Loucy (cell line): ENCODE measurements around the gene ALOX5AP.

Experiments
- H2AFZ ChIP-seq: fragments of 200-600 bp; sonication (generic); 2 replicates; pipeline ENCODE4 v1.6.0; 2016; ENCODE audit warnings: antibody characterized with exemption, mild to moderate bottlenecking, low read length, moderate library complexity
- H3F3A ChIP-seq: fragments of 200-600 bp; 2 replicates; pipeline ENCODE4 v1.6.0; 2016; ENCODE audit warnings: antibody characterized with exemption, low read depth, mild to moderate bottlenecking
- H3K27me3 ChIP-seq: fragments of 200-600 bp; sonication (generic); 2 replicates; pipeline ENCODE4 v1.6.1; 2014; ENCODE audit warnings: low read length, mild to moderate bottlenecking; ENCODE audit not compliant: insufficient read depth, poor library complexity, severe bottlenecking
- H3K36me3 ChIP-seq: fragments of 200-600 bp; sonication (generic); 2 replicates; pipeline ENCODE4 v1.6.1; 2016; ENCODE audit warnings: low read length; ENCODE audit not compliant: insufficient read depth
- H3K4me1 ChIP-seq: fragments of 200-600 bp; sonication (generic); 2 replicates; pipeline ENCODE4 v1.5.1; 2014; ENCODE audit warnings: low read length, mild to moderate bottlenecking; ENCODE audit not compliant: insufficient read depth, poor library complexity, severe bottlenecking
- H3K4me2 ChIP-seq: fragments of 200-600 bp; sonication (generic); 2 replicates; pipeline ENCODE4 v1.6.0; 2014; ENCODE audit warnings: antibody characterized with exemption, low read length, low read depth, mild to moderate bottlenecking; ENCODE audit not compliant: poor library complexity, severe bottlenecking
- H3K4me3 ChIP-seq: fragments of 200-600 bp; sonication (generic); 2 replicates; pipeline ENCODE4 v1.5.1; 2014; ENCODE audit warnings: low read length, mild to moderate bottlenecking, mixed read lengths; ENCODE audit not compliant: poor library complexity, severe bottlenecking
- H3K79me2 ChIP-seq: fragments of 200-600 bp; sonication (generic); 2 replicates; pipeline ENCODE4 v1.6.1; 2014; ENCODE audit warnings: low read length; ENCODE audit not compliant: insufficient read depth
- H3K9ac ChIP-seq: fragments of 200-600 bp; sonication (generic); 2 replicates; pipeline ENCODE4 v1.6.0; 2014; ENCODE audit warnings: mild to moderate bottlenecking, low read depth, low read length, moderate library complexity; ENCODE audit not compliant: poor library complexity, severe bottlenecking
- H3K9me2 ChIP-seq: fragments of 200-600 bp; sonication (generic); replicated peaks from 2 replicates; pipeline ENCODE4 v1.6.1; 2016; ENCODE audit warnings: low read depth, low read length, mixed read lengths
- H3K9me3 ChIP-seq: fragments of 200-600 bp; sonication (generic); 2 replicates; pipeline ENCODE4 v1.6.1; 2014; ENCODE audit warnings: mild to moderate bottlenecking, antibody characterized with exemption, low read length, low read depth; ENCODE audit not compliant: insufficient read depth
- H4K20me1 ChIP-seq: fragments of 200-600 bp; sonication (generic); 2 replicates; pipeline ENCODE4 v1.6.0; 2014; ENCODE audit warnings: antibody characterized with exemption, low read length, mild to moderate bottlenecking; ENCODE audit not compliant: insufficient read depth, poor library complexity, severe bottlenecking
- EZH2phosphoT487 ChIP-seq: fragments of 200-600 bp; IDR thresholded peaks from 2 replicates; pipeline ENCODE4 v1.6.1; 2018; ENCODE audit warnings: antibody characterized with exemption, mild to moderate bottlenecking, moderate library complexity, borderline replicate concordance
- TF ChIP-seq, protein P1 (sequence below): fragments of 200-600 bp; sonication (generic); conservative IDR thresholded peaks from 2 replicates; pipeline ENCODE4 v1.5.1; 2014; ENCODE audit warnings: mild to moderate bottlenecking, antibody characterized with exemption, low read length

The ALOX5AP gene

GRCh38 chr13:30779016-30779415, 43.7 kb downstream of the ALOX5AP start:
- no peaks in the 10 kb centered on the region for H3K79me2 ChIP-seq
- H3F3A ChIP-seq: no peaks in the 10 kb centered on the region
- no peaks in the 10 kb centered on the region for H3K36me3 ChIP-seq
- no peaks in the 10 kb centered on the region for H3K9me3 ChIP-seq
- H3K9me2 ChIP-seq: no peaks in the 10 kb centered on the region
- H4K20me1 ChIP-seq: no peaks in the 10 kb centered on the region
- TF ChIP-seq, protein P1, sequence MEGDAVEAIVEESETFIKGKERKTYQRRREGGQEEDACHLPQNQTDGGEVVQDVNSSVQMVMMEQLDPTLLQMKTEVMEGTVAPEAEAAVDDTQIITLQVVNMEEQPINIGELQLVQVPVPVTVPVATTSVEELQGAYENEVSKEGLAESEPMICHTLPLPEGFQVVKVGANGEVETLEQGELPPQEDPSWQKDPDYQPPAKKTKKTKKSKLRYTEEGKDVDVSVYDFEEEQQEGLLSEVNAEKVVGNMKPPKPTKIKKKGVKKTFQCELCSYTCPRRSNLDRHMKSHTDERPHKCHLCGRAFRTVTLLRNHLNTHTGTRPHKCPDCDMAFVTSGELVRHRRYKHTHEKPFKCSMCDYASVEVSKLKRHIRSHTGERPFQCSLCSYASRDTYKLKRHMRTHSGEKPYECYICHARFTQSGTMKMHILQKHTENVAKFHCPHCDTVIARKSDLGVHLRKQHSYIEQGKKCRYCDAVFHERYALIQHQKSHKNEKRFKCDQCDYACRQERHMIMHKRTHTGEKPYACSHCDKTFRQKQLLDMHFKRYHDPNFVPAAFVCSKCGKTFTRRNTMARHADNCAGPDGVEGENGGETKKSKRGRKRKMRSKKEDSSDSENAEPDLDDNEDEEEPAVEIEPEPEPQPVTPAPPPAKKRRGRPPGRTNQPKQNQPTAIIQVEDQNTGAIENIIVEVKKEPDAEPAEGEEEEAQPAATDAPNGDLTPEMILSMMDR: no peak
- no peak for TF ChIP-seq EZH2phosphoT487
- H3K27me3 ChIP-seq: no peaks in the 10 kb centered on the region
- H3K4me2 ChIP-seq: no peak overlapping the region
- no peak overlapping the region for H3K4me3 ChIP-seq
- H3K9ac ChIP-seq: no peak overlapping the region
- peaks cover 10% of the 10 kb centered on the region for H3K4me1 ChIP-seq
- no peak overlapping the region for H2AFZ ChIP-seq

DNA sequence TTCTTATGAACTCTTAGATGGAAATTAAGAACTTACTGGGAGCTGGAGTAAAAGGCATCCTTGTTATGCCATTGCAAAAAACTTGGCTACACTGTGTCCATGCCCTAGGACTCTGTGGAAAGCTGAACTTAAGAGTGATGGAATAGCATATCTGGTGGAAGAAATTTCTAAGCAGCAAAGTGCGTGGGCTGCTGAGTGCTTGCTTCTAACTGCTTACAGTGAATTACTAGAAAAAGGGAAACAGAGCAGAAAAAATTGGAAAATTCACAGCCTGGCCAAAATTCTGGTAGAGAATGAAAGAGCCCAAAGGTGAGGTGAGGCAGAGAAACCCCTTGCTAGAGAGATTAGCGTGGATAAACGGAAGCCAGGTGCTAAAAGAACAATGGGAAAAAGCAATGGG, 44.3 kb downstream of the ALOX5AP start:
- Histone ChIP-seq H3K4me3 (no peak overlapping the region), H2AFZ (no peak overlapping the region)

DNA sequence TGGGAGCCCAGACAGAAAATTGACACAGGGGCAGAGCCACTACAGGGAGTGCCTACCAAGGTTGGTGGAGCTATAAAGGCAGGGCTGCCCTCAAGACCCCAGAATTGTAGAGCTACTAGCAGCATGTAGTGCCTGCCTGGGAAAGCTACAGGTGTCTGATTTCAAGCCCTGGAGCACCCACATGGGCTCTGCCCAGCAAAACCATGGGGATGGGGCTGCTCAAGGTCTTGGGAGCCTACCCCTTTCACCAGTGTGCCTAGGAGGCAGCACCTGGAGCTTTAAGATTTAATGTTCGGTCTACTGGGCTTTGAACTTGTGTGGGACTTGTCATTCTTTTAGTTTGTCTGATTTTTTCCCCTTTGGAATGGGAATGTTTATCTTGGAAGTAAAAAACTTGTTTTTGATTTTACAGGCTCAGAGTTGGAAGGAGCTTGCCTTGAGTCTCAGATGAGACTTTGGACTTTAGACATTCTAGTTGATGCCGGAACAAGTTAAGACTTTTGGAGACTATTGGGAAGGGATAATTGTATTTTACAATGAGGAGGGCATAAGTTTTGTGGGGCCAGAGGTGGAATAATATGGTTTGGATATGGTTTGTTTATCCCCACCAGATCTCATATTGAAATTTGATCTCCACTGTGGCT, 45.1 kb downstream of the ALOX5AP start:
- H4K20me1 ChIP-seq: no peaks in the 10 kb centered on the region
- H3K9ac ChIP-seq: no peak overlapping the region
- H3K9me2 ChIP-seq: no peaks in the 10 kb centered on the region
- H3K4me1 ChIP-seq: peaks cover 2% of the 10 kb centered on the region
- H3K4me2 ChIP-seq: no peak overlapping the region
- H2AFZ ChIP-seq: no peak overlapping the region
- no peaks in the 10 kb centered on the region for H3F3A ChIP-seq
- H3K4me3 ChIP-seq: no peak overlapping the region
- TF ChIP-seq, protein P1: no peak
- no peak for TF ChIP-seq EZH2phosphoT487
- no peaks in the 10 kb centered on the region for H3K36me3 ChIP-seq
- H3K79me2 ChIP-seq: no peaks in the 10 kb centered on the region
- H3K9me3 ChIP-seq: no peaks in the 10 kb centered on the region
- H3K27me3 ChIP-seq: no peaks in the 10 kb centered on the region

More for the DNA sequence above, 44.3 kb downstream of the ALOX5AP start:
- Histone ChIP-seq H3K36me3 (no peaks in the 10 kb centered on the region), H3K9me2 (no peaks in the 10 kb centered on the region), H3K4me1 (peaks cover 4% of the 10 kb centered on the region), H3K79me2 (no peaks in the 10 kb centered on the region), H3K27me3 (no peaks in the 10 kb centered on the region), H3K4me2 (no peak overlapping the region), H4K20me1 (no peaks in the 10 kb centered on the region), H3F3A (no peaks in the 10 kb centered on the region), H3K9me3 (no peaks in the 10 kb centered on the region), H3K9ac (no peak overlapping the region)
- TF ChIP-seq, protein P1: no peak
- no peak for TF ChIP-seq EZH2phosphoT487
